H1 (cell line): ENCODE results near the gene DNAJA3. TPM values are rescaled to one million over a fixed set of nuclear protein-coding genes. Genes with fewer than 3 reads are reported as not detected.

Experiments used
- CTCF ChIA-PET: fragments of 300-600 bp; sonication (Branson Sonifier 250); formaldehyde crosslinking; loops from one replicate; lab custom pipeline; 2021; ENCODE audit not compliant: partially characterized antibody; lab: Charles Lee
- POLR2A ChIA-PET: fragments of 300-600 bp; sonication (Branson Sonifier 250); formaldehyde crosslinking; loops from one replicate; lab custom pipeline; 2021; ENCODE audit warnings: inconsistent platforms; ENCODE audit not compliant: partially characterized antibody; lab: Charles Lee
- DNase-seq, 2 experiments: peaks; one replicate each; pipeline versions ENCODE4 v3.0.0 to v3.0.0-alpha.2; 2010 to 2022; ENCODE audit warnings: low spot score in 2 of 2, low read depth in 1 of 2, mixed read lengths in 1 of 2
- FAIRE-seq: peaks from 2 replicates; lab custom pipeline; 2011; peaks lifted over from hg19 to GRCh38; lab: Jason Lieb, UNC
- H2AFZ ChIP-seq: 2 replicates; pipeline ENCODE4 v1.8.1; 2012; ENCODE audit warnings: low read length, inconsistent platforms
- H2AK5ac ChIP-seq: 2 replicates; pipeline ENCODE4 v1.6.1; 2013; ENCODE audit warnings: low read depth, low read length
- H2BK120ac ChIP-seq: replicated peaks from 2 replicates; pipeline ENCODE3; 2013; ENCODE audit warnings: low read depth, low read length, inconsistent platforms
- H2BK12ac ChIP-seq: 2 replicates; pipeline ENCODE4 v1.6.1; 2013; ENCODE audit warnings: low read depth, low read length
- H2BK15ac ChIP-seq: 2 replicates; pipeline ENCODE4 v1.6.1; 2013; ENCODE audit warnings: low read length
- H2BK20ac ChIP-seq: 2 replicates; pipeline ENCODE4 v1.6.1; 2013; ENCODE audit warnings: low read length
- H2BK5ac ChIP-seq: 2 replicates; pipeline ENCODE4 v1.6.1; 2013; ENCODE audit warnings: low read depth, low read length
- H3K14ac ChIP-seq: 2 replicates; pipeline ENCODE4 v1.6.1; 2013; ENCODE audit warnings: inconsistent platforms; ENCODE audit not compliant: insufficient read length
- H3K18ac ChIP-seq: 2 replicates; pipeline ENCODE4 v1.6.1; 2013; ENCODE audit warnings: low read length; ENCODE audit errors: extremely low read depth
- H3K23ac ChIP-seq: 2 replicates; pipeline ENCODE4 v1.6.1; 2013; ENCODE audit warnings: inconsistent platforms; ENCODE audit not compliant: insufficient read length
- H3K23me2 ChIP-seq: 2 replicates; pipeline ENCODE4 v1.6.1; 2013; ENCODE audit warnings: low read depth, low read length
- H3K27ac ChIP-seq: 2 replicates; pipeline ENCODE4 v1.6.1; 2011; ENCODE audit warnings: low read depth, low read length, inconsistent platforms
- H3K27me3 ChIP-seq, 4 experiments: replicated peaks in 1 of 4; 1 replicate in 1 of 4; 2 replicates in 3 of 4; pipeline versions ENCODE4 v1.6.1 to v1.8.1; 2011 to 2013; ENCODE audit warnings: low read length in 3 of 4, mild to moderate bottlenecking in 3 of 4, inconsistent platforms in 2 of 4, mixed read lengths in 2 of 4, moderate library complexity in 1 of 4; ENCODE audit not compliant: control insufficient read depth in 3 of 4, insufficient read depth in 3 of 4; ENCODE audit errors: extremely low read depth in 1 of 4
- H3K36me3 ChIP-seq, 4 experiments: 2 replicates each; pipeline versions ENCODE4 v1.6.1 to v1.8.1; 2011 to 2013; ENCODE audit warnings: mild to moderate bottlenecking in 4 of 4, low read length in 3 of 4, moderate library complexity in 2 of 4, control low read depth in 1 of 4, inconsistent platforms in 1 of 4; ENCODE audit not compliant: insufficient read depth in 4 of 4, control insufficient read depth in 2 of 4
- H3K4ac ChIP-seq: replicated peaks from 2 replicates; pipeline ENCODE3; 2013; ENCODE audit warnings: low read length, low read depth, mixed read lengths, inconsistent platforms; ENCODE audit not compliant: insufficient read length
- H3K4me1 ChIP-seq, 4 experiments: replicated peaks in 1 of 4; 1 replicate in 1 of 4; 2 replicates in 3 of 4; pipeline versions ENCODE4 v1.6.1 to v1.8.1; 2011 to 2013; ENCODE audit warnings: low read length in 3 of 4, inconsistent platforms in 2 of 4, mixed read lengths in 1 of 4; ENCODE audit not compliant: insufficient read depth in 4 of 4, control insufficient read depth in 3 of 4
- H3K4me2 ChIP-seq, 2 experiments: 2 replicates each; pipeline versions ENCODE4 v1.6.1 to v1.8.1; 2011 to 2013; ENCODE audit warnings: low read depth in 2 of 2, low read length in 2 of 2, control low read depth in 1 of 2, inconsistent platforms in 1 of 2, mild to moderate bottlenecking in 1 of 2; ENCODE audit not compliant: insufficient read depth in 1 of 2
- H3K4me3 ChIP-seq, 4 experiments: fragments of 200-600, 300-600 bp in 1 of 4; sonication (generic), shearing (Covaris generic), sonication (Bioruptor Twin) in 1 of 4; 2 replicates each; pipeline versions ENCODE4 v1.5.1 to v1.8.1; 2011 to 2016; ENCODE audit warnings: low read length in 4 of 4, low read depth in 3 of 4, control low read depth in 2 of 4, inconsistent platforms in 2 of 4, mild to moderate bottlenecking in 2 of 4, mixed read lengths in 1 of 4, moderate library complexity in 1 of 4; ENCODE audit not compliant: insufficient read depth in 2 of 4; ENCODE audit errors: extremely low read depth in 1 of 4
- H3K56ac ChIP-seq: replicated peaks from 2 replicates; pipeline ENCODE3; 2013; ENCODE audit warnings: low read depth, mild to moderate bottlenecking, mixed read lengths, low read length, inconsistent platforms; ENCODE audit not compliant: insufficient read length
- H3K79me1 ChIP-seq: 2 replicates; pipeline ENCODE4 v1.6.1; 2013; ENCODE audit warnings: low read depth, low read length, control low read depth
- H3K79me2 ChIP-seq, 2 experiments: 2 replicates each; pipeline versions ENCODE4 v1.6.1 to v1.8.1; 2012 to 2013; ENCODE audit warnings: low read length in 2 of 2, mild to moderate bottlenecking in 2 of 2, inconsistent platforms in 1 of 2; ENCODE audit not compliant: insufficient read depth in 2 of 2, control insufficient read depth in 1 of 2
- H3K9ac ChIP-seq, 4 experiments: replicated peaks in 1 of 4; 1 replicate in 1 of 4; 2 replicates in 3 of 4; pipeline versions ENCODE4 v1.6.1 to v1.8.1; 2011 to 2013; ENCODE audit warnings: low read depth in 3 of 4, low read length in 3 of 4, control low read depth in 2 of 4, mild to moderate bottlenecking in 2 of 4, moderate library complexity in 2 of 4, inconsistent platforms in 1 of 4; ENCODE audit errors: extremely low read depth in 1 of 4
- H3K9me3 ChIP-seq, 2 experiments: 2 replicates each; pipeline versions ENCODE4 v1.6.1 to v1.8.1; 2012 to 2013; ENCODE audit warnings: mild to moderate bottlenecking in 2 of 2, moderate library complexity in 2 of 2, control low read depth in 1 of 2, inconsistent platforms in 1 of 2, low read depth in 1 of 2, low read length in 1 of 2, mixed read lengths in 1 of 2; ENCODE audit not compliant: insufficient read depth in 2 of 2
- H4K20me1 ChIP-seq, 2 experiments: replicated peaks in 1 of 2; 2 replicates each; pipeline versions ENCODE3 to v1.8.1; 2011 to 2013; ENCODE audit warnings: inconsistent platforms in 2 of 2, low read length in 2 of 2, mild to moderate bottlenecking in 1 of 2; ENCODE audit not compliant: insufficient read depth in 2 of 2, control insufficient read depth in 1 of 2
- H4K5ac ChIP-seq: 2 replicates; pipeline ENCODE4 v1.6.1; 2013; ENCODE audit warnings: low read length, low read depth, mixed read lengths, inconsistent platforms; ENCODE audit not compliant: insufficient read length
- H4K8ac ChIP-seq: 2 replicates; pipeline ENCODE4 v1.8.0; 2013; ENCODE audit warnings: mild to moderate bottlenecking, moderate library complexity, low read length, inconsistent platforms; ENCODE audit not compliant: insufficient read depth; ENCODE audit errors: extremely low read depth
- H4K91ac ChIP-seq: replicated peaks from 2 replicates; pipeline ENCODE3; 2013; ENCODE audit warnings: low read length, mixed read lengths, inconsistent platforms; ENCODE audit not compliant: insufficient read length
- HDAC2 ChIP-seq, 2 experiments: fragments of 300-600 bp in 1 of 2; sonication (generic) in 1 of 2; IDR thresholded peaks; 2 replicates each; pipeline ENCODE4 v1.6.1; 2011 to 2012; ENCODE audit warnings: low read depth in 2 of 2, low read length in 2 of 2, mild to moderate bottlenecking in 2 of 2, moderate library complexity in 2 of 2, borderline replicate concordance in 1 of 2, inconsistent platforms in 1 of 2
- PHF8 ChIP-seq: fragments of 200-600 bp; sonication (generic); conservative IDR thresholded peaks from 2 replicates; pipeline ENCODE4 v1.7.1; 2012; ENCODE audit warnings: low read depth, mild to moderate bottlenecking, inconsistent platforms, low read length, moderate library complexity
- RNF2 ChIP-seq: fragments of 200-900, 300-1000 bp; sonication (generic); IDR thresholded peaks from 2 replicates; pipeline ENCODE4 v1.7.1; 2016; ENCODE audit warnings: borderline replicate concordance, low read depth, mild to moderate bottlenecking, antibody characterized with exemption, low read length; ENCODE audit not compliant: poor library complexity, severe bottlenecking; ENCODE audit errors: missing control alignments
- RXRA ChIP-seq: IDR thresholded peaks from 2 replicates; pipeline ENCODE4 v1.6.1; 2011; ENCODE audit warnings: low read depth, mild to moderate bottlenecking, low read length, moderate library complexity; ENCODE audit not compliant: insufficient read depth
- SIX5 ChIP-seq: IDR thresholded peaks from 2 replicates; pipeline ENCODE4 v1.6.1; 2011; ENCODE audit warnings: mild to moderate bottlenecking, low read depth, low read length
- SP1 ChIP-seq: IDR thresholded peaks from 2 replicates; pipeline ENCODE4 v1.6.1; 2011; ENCODE audit warnings: low read depth, low read length
- SRF ChIP-seq: IDR thresholded peaks from 2 replicates; pipeline ENCODE4 v1.6.1; 2011; ENCODE audit warnings: mild to moderate bottlenecking, low read depth, low read length, moderate library complexity
- TAF1 ChIP-seq: IDR thresholded peaks from 2 replicates; pipeline ENCODE4 v1.6.1; 2011; ENCODE audit warnings: mild to moderate bottlenecking, low read depth, low read length
- WGBS, 2 experiments: shearing (Covaris generic) in 1 of 2; methylation state at CpG; one replicate each; pipeline versions ENCODE4 v1.1.6 to v1.1.7; 2013 to 2015; ENCODE audit warnings: low lambda C conversion rate in 2 of 2, mixed read lengths in 2 of 2, inconsistent platforms in 1 of 2, low coverage in 1 of 2, missing lambda C conversion rate in 1 of 2; ENCODE audit not compliant: insufficient replicate concordance in 2 of 2, insufficient coverage in 1 of 2, insufficient read length in 1 of 2; ENCODE audit errors: extremely low coverage in 1 of 2, missing lambda C conversion rate in 1 of 2; 5-methylcytosine and 5-hydroxymethylcytosine counted together
- polyA plus RNA-seq, 7 experiments: library from polyadenylated mRNA; depleted of rRNA in 3 of 7; stranded (reverse) in 5 of 7; unstranded in 2 of 7; fragments of >200 nt in 5 of 7; fragments of 200-250 nt in 2 of 7; gene quantifications; 1 replicate in 5 of 7; 2 replicates in 1 of 7; 4 replicates in 1 of 7; pipeline versions ENCODE4 v1.2.1 to v1.2.3, GENCODE V29; 2011 to 2013; ENCODE audit warnings: missing spikeins in 2 of 7, mixed read lengths in 2 of 7
- total RNA-seq: library from RNA; stranded (reverse); fragmentation: NEBNext Ultra II Directional; extraction: Animal tissue kit (Norgen Biotek cat#: 25700); gene quantifications from 2 replicates; pipeline ENCODE4 v1.2.1, GENCODE V29; 2021
- TF ChIP-seq, protein P1 (sequence below), 3 experiments: IDR thresholded peaks; 1 replicate in 2 of 3; 2 replicates in 1 of 3; pipeline versions ENCODE4 v1.5.1 to v1.6.1; 2011; ENCODE audit warnings: low read length in 3 of 3, mild to moderate bottlenecking in 3 of 3, inconsistent platforms in 2 of 3, low read depth in 1 of 3, moderate library complexity in 1 of 3; ENCODE audit not compliant: insufficient read depth in 1 of 3; ENCODE audit errors: control extremely low read depth in 1 of 3
- TF ChIP-seq, protein P2 (sequence below): IDR thresholded peaks from 2 replicates; pipeline ENCODE4 v1.6.1; 2012; ENCODE audit warnings: inconsistent platforms

The DNAJA3 gene
- total and polyA plus RNA-seq, 2 of the 8 experiments (the other 6 are each of a cell fraction or from before 2014, with no cell fraction given) = 37.3 to 59.1 TPM

DNA sequence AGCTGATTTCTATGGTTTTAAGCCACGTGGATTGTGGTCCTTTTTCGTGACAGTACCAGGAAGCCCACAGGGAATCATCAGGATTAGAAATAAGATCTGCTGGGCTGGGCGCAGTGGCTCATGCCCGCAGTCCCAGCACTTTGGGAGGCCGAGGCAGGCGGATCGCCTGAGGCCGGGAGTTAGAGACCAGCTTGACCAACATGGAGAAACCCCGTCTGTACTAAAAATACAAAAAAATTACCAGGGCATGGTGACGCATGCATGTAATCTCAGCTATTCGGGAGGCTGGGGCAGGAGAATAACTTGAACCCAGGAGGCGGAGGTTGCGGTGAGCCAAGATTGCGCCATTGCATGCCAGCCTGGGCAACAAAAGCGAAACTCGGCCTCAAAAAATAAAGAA, 42.2 kb downstream of the DNAJA3 start:
- Histone ChIP-seq H2BK5ac (no peak overlapping the region), H3K27me3 (no peaks in the 10 kb centered on the region), H2BK20ac (no peak overlapping the region), H3K36me3 (peaks cover 8 to 46% (median 33%) of the 10 kb centered on the region in 4 experiments), H3K23me2 (no peaks in the 10 kb centered on the region), H3K27ac (no peak overlapping the region), H4K20me1 (peaks cover 0 to 15% of the 10 kb centered on the region in 2 experiments), H3K4me3 (no peak overlapping the region), H4K8ac (no peak overlapping the region), H3K4me2 (no peak overlapping the region), H2BK15ac (no peak overlapping the region), H4K91ac (no peak overlapping the region), H3K56ac (no peak overlapping the region), H3K9me3 (no peaks in the 10 kb centered on the region), H2BK12ac (no peak overlapping the region), H3K4me1 (peaks cover 0 to 2% (median 0%) of the 10 kb centered on the region in 4 experiments; a peak in 2 of 7 replicates), H3K79me2 (peaks cover 0 to under 1% of the 10 kb centered on the region in 2 experiments; a peak in 1 of 4 replicates), H3K9ac (no peak overlapping the region), H4K5ac (no peak overlapping the region), H2AFZ (no peak overlapping the region), H2BK120ac (no peak overlapping the region), H3K14ac (no peak overlapping the region), H3K4ac (no peak overlapping the region), H3K79me1 (peaks cover 2% of the 10 kb centered on the region; the same call in 1 of the 2 replicates), H3K18ac (no peak overlapping the region), H2AK5ac (no peak overlapping the region), H3K23ac (no peak overlapping the region)
- 93% methylated on average over 16 of the region's 16 CpGs; no CpG with 5 or more reads in 1 of the 2 experiments for WGBS, 2 experiments
- FAIRE-seq = no peak
- DNase-seq = no peak
- ChIA-PET POLR2A (interaction anchor here (0.6 to 14.4 kb wide), 5 partner anchors 8 to 118 kb away, joined by 3 to 257 read pairs (median 3); partner anchors contain the start of gene HMOX2), CTCF (interaction anchor here (0.8 to 1.4 kb wide), 2 partner anchors 37 to 135 kb away, joined by 3 to 5 read pairs; no protein-coding TSS in a partner anchor)
- TF ChIP-seq RXRA (no peak), SRF (no peak), HDAC2 (IDR thresholded peaks at IDR 0.05; ENCODE audit: borderline replicate concordance in 1 of 2, low read depth in 2 of 2, low read length in 2 of 2) (no peak), SIX5 (no peak), RNF2 (no peak), TAF1 (no peak), PHF8 (no peak), SP1 (no peak)
- TF ChIP-seq, protein P1, sequence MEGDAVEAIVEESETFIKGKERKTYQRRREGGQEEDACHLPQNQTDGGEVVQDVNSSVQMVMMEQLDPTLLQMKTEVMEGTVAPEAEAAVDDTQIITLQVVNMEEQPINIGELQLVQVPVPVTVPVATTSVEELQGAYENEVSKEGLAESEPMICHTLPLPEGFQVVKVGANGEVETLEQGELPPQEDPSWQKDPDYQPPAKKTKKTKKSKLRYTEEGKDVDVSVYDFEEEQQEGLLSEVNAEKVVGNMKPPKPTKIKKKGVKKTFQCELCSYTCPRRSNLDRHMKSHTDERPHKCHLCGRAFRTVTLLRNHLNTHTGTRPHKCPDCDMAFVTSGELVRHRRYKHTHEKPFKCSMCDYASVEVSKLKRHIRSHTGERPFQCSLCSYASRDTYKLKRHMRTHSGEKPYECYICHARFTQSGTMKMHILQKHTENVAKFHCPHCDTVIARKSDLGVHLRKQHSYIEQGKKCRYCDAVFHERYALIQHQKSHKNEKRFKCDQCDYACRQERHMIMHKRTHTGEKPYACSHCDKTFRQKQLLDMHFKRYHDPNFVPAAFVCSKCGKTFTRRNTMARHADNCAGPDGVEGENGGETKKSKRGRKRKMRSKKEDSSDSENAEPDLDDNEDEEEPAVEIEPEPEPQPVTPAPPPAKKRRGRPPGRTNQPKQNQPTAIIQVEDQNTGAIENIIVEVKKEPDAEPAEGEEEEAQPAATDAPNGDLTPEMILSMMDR (IDR thresholded peaks at IDR 0.05; ENCODE audit: control extremely low read depth in 1 of 3, insufficient read depth in 1 of 3, low read depth in 1 of 3, low read length in 3 of 3) = no peak
- TF ChIP-seq, protein P2, sequence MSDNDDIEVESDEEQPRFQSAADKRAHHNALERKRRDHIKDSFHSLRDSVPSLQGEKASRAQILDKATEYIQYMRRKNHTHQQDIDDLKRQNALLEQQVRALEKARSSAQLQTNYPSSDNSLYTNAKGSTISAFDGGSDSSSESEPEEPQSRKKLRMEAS = no peak
